ENCODE data around the gene IL18.

- TF ChIP-seq, protein P1, sequence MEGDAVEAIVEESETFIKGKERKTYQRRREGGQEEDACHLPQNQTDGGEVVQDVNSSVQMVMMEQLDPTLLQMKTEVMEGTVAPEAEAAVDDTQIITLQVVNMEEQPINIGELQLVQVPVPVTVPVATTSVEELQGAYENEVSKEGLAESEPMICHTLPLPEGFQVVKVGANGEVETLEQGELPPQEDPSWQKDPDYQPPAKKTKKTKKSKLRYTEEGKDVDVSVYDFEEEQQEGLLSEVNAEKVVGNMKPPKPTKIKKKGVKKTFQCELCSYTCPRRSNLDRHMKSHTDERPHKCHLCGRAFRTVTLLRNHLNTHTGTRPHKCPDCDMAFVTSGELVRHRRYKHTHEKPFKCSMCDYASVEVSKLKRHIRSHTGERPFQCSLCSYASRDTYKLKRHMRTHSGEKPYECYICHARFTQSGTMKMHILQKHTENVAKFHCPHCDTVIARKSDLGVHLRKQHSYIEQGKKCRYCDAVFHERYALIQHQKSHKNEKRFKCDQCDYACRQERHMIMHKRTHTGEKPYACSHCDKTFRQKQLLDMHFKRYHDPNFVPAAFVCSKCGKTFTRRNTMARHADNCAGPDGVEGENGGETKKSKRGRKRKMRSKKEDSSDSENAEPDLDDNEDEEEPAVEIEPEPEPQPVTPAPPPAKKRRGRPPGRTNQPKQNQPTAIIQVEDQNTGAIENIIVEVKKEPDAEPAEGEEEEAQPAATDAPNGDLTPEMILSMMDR (optimal IDR thresholded peaks at IDR 0.05 in 1 of 3, IDR thresholded peaks at IDR 0.05 in 1 of 3, conservative IDR thresholded peaks at IDR 0.05 in 1 of 3; ENCODE audit: extremely low read depth in 1 of 3, insufficient read depth in 2 of 3, low read length in 3 of 3) = no peak
- no peak for TF ChIP-seq EZH2 (IDR thresholded peaks at IDR 0.05; ENCODE audit: low read length)
Measured at GRCh38 chr11:112211536-112211935, 47.6 kb upstream of the IL18 start.
